Kidney epithelial cell (primary cell): Measurements from ENCODE around the gene ZFC3H1. TPM values are rescaled to one million over a fixed set of nuclear protein-coding genes. Genes with fewer than 3 reads are reported as not detected.

Source experiments
- DNase-seq: peaks from one replicate; pipeline ENCODE4 v3.0.0-alpha.2; 2010; ENCODE audit warnings: low read depth
- H3K27me3 ChIP-seq: 2 replicates; pipeline ENCODE4 v1.6.0; 2011; ENCODE audit warnings: low read length; ENCODE audit not compliant: control insufficient read depth, insufficient read depth
- H3K36me3 ChIP-seq: 2 replicates; pipeline ENCODE4 v1.5.1; 2011; ENCODE audit warnings: low read length; ENCODE audit not compliant: control insufficient read depth, insufficient read depth
- H3K4me3 ChIP-seq: 2 replicates; pipeline ENCODE4 v1.5.1; 2011; ENCODE audit warnings: low read depth, mild to moderate bottlenecking, control low read depth, low read length
- CTCF ChIP-seq: IDR thresholded peaks from 2 replicates; pipeline ENCODE4 v1.5.1; 2011; ENCODE audit warnings: mild to moderate bottlenecking, moderate library complexity, low read length, control low read depth, inconsistent platforms; ENCODE audit not compliant: insufficient read depth, poor library complexity, severe bottlenecking
- total RNA-seq: library from RNA; depleted of rRNA; stranded (reverse); fragments of >200 nt; gene quantifications from 2 replicates; pipeline ENCODE4 v1.2.3, GENCODE V29; 2015

Gene ZFC3H1
- total RNA-seq, result 22.3 and 25.2 TPM in 2 replicates

GRCh38 chr12:71663561-71664410, at the start of gene ZFC3H1, which contains the start of gene THAP2:
Gene ZFC3H1, minus strand, starts transcription at chr12:71663848. Its CDS starts 238 bp downstream, at chr12:71663610.
Gene THAP2, plus strand, starts transcription at chr12:71664301. Its CDS starts 209 bp downstream, at chr12:71664510.
- TF ChIP-seq CTCF, result peak; percentile 37
- peaks cover 1% of the 10 kb centered on the region for H3K36me3 ChIP-seq
- DNase-seq, result peak; percentile 100
- no peaks in the 10 kb centered on the region for H3K27me3 ChIP-seq
- H3K4me3 ChIP-seq, result peak within 1 kb of the TSS; percentile 79

- DNase-seq, result peak; percentile 91
- no peaks in the 10 kb centered on the region for H3K36me3 ChIP-seq
- no peak for TF ChIP-seq CTCF
- H3K4me3 ChIP-seq, result no peak overlapping the region
- no peaks in the 10 kb centered on the region for H3K27me3 ChIP-seq
These were observed 46.9 kb upstream of the ZFC3H1 start for GRCh38 chr12:71710276-71711125.

- no peak for DNase-seq
- no peak overlapping the region for H3K4me3 ChIP-seq
- no peaks in the 10 kb centered on the region for H3K36me3 ChIP-seq
- TF ChIP-seq CTCF, result no peak
- no peaks in the 10 kb centered on the region for H3K27me3 ChIP-seq
These were observed 45.0 kb upstream of the ZFC3H1 start for GRCh38 chr12:71708658-71709057.

- TF ChIP-seq CTCF, result no peak
- no peak for DNase-seq
- H3K27me3 ChIP-seq, result no peaks in the 10 kb centered on the region
- H3K36me3 ChIP-seq, result no peaks in the 10 kb centered on the region
- no peak overlapping the region for H3K4me3 ChIP-seq
These were observed 41.3 kb upstream of the ZFC3H1 start for GRCh38 chr12:71704920-71705319.

- no peak for DNase-seq
- H3K36me3 ChIP-seq, result peaks cover 1% of the 10 kb centered on the region
- TF ChIP-seq CTCF, result no peak
- no peak overlapping the region for H3K4me3 ChIP-seq
- no peaks in the 10 kb centered on the region for H3K27me3 ChIP-seq
These were observed 39.6 kb upstream of the ZFC3H1 start for GRCh38 chr12:71703206-71703605.
